Measurements from ENCODE around the gene MDM4.

DNA sequence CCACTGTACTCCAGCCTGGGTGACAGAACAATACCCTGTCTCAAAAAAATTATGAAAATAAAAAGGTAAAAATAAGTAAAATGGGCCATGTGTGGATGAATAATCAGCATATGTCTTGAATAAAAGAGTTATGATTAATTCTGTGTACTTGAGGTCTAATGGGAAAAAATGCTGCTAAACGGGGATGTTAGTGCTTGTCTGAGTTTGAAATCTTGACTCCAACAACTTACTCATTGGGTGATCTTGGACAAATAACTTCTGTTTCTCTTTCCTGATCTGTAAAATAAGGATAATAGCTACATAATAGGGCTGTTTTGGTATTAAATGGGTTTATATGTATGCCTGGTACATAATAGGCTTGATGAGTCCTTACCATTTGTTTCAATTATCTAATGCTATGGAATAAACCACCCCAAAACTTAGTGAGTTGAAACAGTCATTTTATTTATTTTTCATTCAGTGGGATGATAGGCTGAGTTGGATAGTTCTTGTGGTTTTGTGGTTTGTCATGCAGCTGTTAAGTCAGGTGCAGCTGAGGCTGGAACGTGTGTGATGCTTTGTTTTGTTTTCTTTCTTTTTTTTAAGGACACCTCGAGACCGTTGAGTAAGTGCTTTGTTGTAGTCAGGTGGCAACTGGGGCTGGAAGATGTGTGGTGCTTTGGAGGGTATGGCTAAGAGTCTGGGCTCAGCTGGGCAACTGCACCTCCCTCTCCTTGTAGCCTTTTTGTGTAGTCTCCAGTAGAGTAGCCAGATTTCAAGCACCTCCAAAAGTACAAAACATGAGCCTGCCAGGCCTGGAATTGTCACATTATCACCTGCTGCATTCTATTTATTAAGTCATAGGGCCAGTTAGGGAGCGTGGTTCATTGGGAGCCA lies 4.9 kb downstream of the MDM4 start:
- TF ChIP-seq, protein P1, sequence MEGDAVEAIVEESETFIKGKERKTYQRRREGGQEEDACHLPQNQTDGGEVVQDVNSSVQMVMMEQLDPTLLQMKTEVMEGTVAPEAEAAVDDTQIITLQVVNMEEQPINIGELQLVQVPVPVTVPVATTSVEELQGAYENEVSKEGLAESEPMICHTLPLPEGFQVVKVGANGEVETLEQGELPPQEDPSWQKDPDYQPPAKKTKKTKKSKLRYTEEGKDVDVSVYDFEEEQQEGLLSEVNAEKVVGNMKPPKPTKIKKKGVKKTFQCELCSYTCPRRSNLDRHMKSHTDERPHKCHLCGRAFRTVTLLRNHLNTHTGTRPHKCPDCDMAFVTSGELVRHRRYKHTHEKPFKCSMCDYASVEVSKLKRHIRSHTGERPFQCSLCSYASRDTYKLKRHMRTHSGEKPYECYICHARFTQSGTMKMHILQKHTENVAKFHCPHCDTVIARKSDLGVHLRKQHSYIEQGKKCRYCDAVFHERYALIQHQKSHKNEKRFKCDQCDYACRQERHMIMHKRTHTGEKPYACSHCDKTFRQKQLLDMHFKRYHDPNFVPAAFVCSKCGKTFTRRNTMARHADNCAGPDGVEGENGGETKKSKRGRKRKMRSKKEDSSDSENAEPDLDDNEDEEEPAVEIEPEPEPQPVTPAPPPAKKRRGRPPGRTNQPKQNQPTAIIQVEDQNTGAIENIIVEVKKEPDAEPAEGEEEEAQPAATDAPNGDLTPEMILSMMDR (conservative IDR thresholded peaks at IDR 0.05; ENCODE audit: low read length): no peak
- no peak for TF ChIP-seq EZH2phosphoT487 (IDR thresholded peaks at IDR 0.05; ENCODE audit: borderline replicate concordance, low read depth, low read length)

All from OCI-LY7 (cell line).